HepG2 (cell line): ENCODE measurements around the gene MYO3A. TPM values are rescaled to one million over a fixed set of nuclear protein-coding genes. Genes with fewer than 3 reads are reported as not detected.

Experiments
- ATAC-seq: fragments of 200-7000 bp; cut with Tn5 transposase; 3 replicates; pipeline ENCODE4 v1.9.1; 2020; ENCODE audit warnings: mild to moderate bottlenecking, moderate library complexity
- BruUV-seq: library from RNA; stranded (reverse); fragments of 400-500 nt; replicated peaks from 2 replicates; lab custom pipeline; 2021; lab: Mats Ljungman, UMichigan
- CTCF ChIA-PET: fragments of 300-600 bp; formaldehyde crosslinking; extraction: SDS; loops from one replicate; lab custom pipeline; 2021; ENCODE audit warnings: low total read pairs, inconsistent platforms, low intra/inter-chr PET ratio; lab: Yijun Ruan, JAX
- POLR2A ChIA-PET: fragments of 350-600 bp; sonication (Branson Sonifier 250); formaldehyde crosslinking; loops from one replicate; lab custom pipeline; 2020; ENCODE audit warnings: antibody characterized with exemption, inconsistent platforms; lab: Yijun Ruan, JAX
- DNase-seq: peaks from one replicate; pipeline ENCODE4 v3.0.0-alpha.2; 2015; ENCODE audit warnings: low spot score
- FAIRE-seq: peaks from 3 replicates; lab custom pipeline; 2011; peaks lifted over from hg19 to GRCh38; lab: Jason Lieb, UNC
- H2AFZ ChIP-seq: one replicate; pipeline ENCODE4 v1.6.1; 2011; ENCODE audit warnings: low read length, inconsistent platforms
- H3K27ac ChIP-seq: fragments of 300-600 bp; 3 replicates; pipeline ENCODE4 v1.8.0; 2011; ENCODE audit warnings: mixed run types, mild to moderate bottlenecking, mixed read lengths, low read length, inconsistent platforms; ENCODE audit not compliant: insufficient read depth; ENCODE audit errors: extremely low read length
- H3K27me3 ChIP-seq, 2 experiments: fragments of 200-600 bp in 1 of 2; 2 replicates in 1 of 2; 3 replicates in 1 of 2; pipeline versions ENCODE4 v1.6.0 to v1.8.0; 2011; ENCODE audit warnings: low read length in 2 of 2, mild to moderate bottlenecking in 2 of 2, moderate library complexity in 2 of 2, inconsistent platforms in 1 of 2; ENCODE audit not compliant: insufficient read depth in 2 of 2, control insufficient read depth in 1 of 2
- H3K36me3 ChIP-seq, 2 experiments: fragments of 200-600 bp in 1 of 2; replicated peaks in 1 of 2; 2 replicates in 1 of 2; 3 replicates in 1 of 2; pipeline versions ENCODE4 v1.5.1 to v1.8.0; 2011; ENCODE audit warnings: low read length in 2 of 2, inconsistent platforms in 1 of 2; ENCODE audit not compliant: insufficient read depth in 2 of 2, control insufficient read depth in 1 of 2
- H3K4me1 ChIP-seq: 2 replicates; pipeline ENCODE4 v1.5.1; 2012; ENCODE audit warnings: low read length, inconsistent platforms; ENCODE audit not compliant: insufficient read depth
- H3K4me2 ChIP-seq: 2 replicates; pipeline ENCODE4 v1.6.0; 2011; ENCODE audit warnings: low read depth, low read length, inconsistent platforms
- H3K4me3 ChIP-seq, 3 experiments: fragments of 200-600 bp in 1 of 3; sonication (generic), shearing (Covaris generic) in 1 of 3; replicated peaks in 1 of 3; 2 replicates each; pipeline ENCODE4 v1.5.1; 2011 to 2016; ENCODE audit warnings: low read length in 3 of 3, inconsistent platforms in 2 of 3, low read depth in 2 of 3, mild to moderate bottlenecking in 2 of 3, control low read depth in 1 of 3, mixed read lengths in 1 of 3; ENCODE audit not compliant: insufficient read depth in 1 of 3
- H3K79me2 ChIP-seq: one replicate; pipeline ENCODE4 v1.6.1; 2011; ENCODE audit warnings: low read length, inconsistent platforms; ENCODE audit not compliant: insufficient read depth
- H3K9ac ChIP-seq: 2 replicates; pipeline ENCODE4 v1.6.0; 2011; ENCODE audit warnings: mild to moderate bottlenecking, low read depth, low read length, inconsistent platforms; ENCODE audit not compliant: insufficient read depth
- H3K9me3 ChIP-seq: 2 replicates; pipeline ENCODE4 v1.5.1; 2012; ENCODE audit warnings: mild to moderate bottlenecking, low read length
- H4K20me1 ChIP-seq: 2 replicates; pipeline ENCODE4 v1.6.0; 2011; ENCODE audit warnings: inconsistent platforms, mild to moderate bottlenecking, low read length, moderate library complexity; ENCODE audit not compliant: insufficient read depth
- PRDM10 ChIP-seq: sonication (generic); formaldehyde crosslinking; IDR thresholded peaks from 2 replicates; pipeline ENCODE4 v1.4.0; 2020; ENCODE audit warnings: low read depth, missing genetic modification reagents
- RNF2 ChIP-seq: fragments of 450-650 bp; conservative IDR thresholded peaks from 2 replicates; pipeline ENCODE4 v1.6.1; 2016; ENCODE audit warnings: low read depth
- TIGD3 ChIP-seq: sonication (generic); formaldehyde crosslinking; IDR thresholded peaks from 2 replicates; pipeline ENCODE4 v1.5.1; 2020; ENCODE audit warnings: mild to moderate bottlenecking, missing genetic modification reagents, borderline replicate concordance
- ZBTB49 ChIP-seq: sonication (generic); formaldehyde crosslinking; IDR thresholded peaks from 2 replicates; pipeline ENCODE4 v1.4.0; 2020; ENCODE audit warnings: missing genetic modification reagents, borderline replicate concordance
- ZFYVE20 ChIP-seq: sonication (generic); formaldehyde crosslinking; IDR thresholded peaks from 2 replicates; pipeline ENCODE4 v1.8.0; 2023; ENCODE audit warnings: low read depth, mild to moderate bottlenecking, moderate library complexity, missing genetic modification reagents, borderline replicate concordance
- ZKSCAN8 ChIP-seq: IDR thresholded peaks from 2 replicates; pipeline ENCODE4 v1.6.1; 2016; ENCODE audit warnings: borderline replicate concordance, missing genetic modification reagents, missing compliant biosample characterization
- ZNF232 ChIP-seq: sonication (generic); formaldehyde crosslinking; IDR thresholded peaks from 2 replicates; pipeline ENCODE4 v1.4.0; 2020; ENCODE audit warnings: missing genetic modification reagents, borderline replicate concordance
- WGBS: methylation state at CpG from one replicate; pipeline ENCODE4 v1.1.6; 2017; ENCODE audit warnings: low lambda C conversion rate; 5-methylcytosine and 5-hydroxymethylcytosine counted together
- in situ Hi-C: cut with HindIII; loops from 2 replicates; pipeline ENCODE4 v1.10.0; 2017; ENCODE audit warnings: low pct_unique_long_range_greater_than_20kb; ENCODE audit not compliant: extremely low pct_ligation_motif_present
- intact Hi-C: fragments of 100-400 bp; cut with micrococcal nuclease; formaldehyde crosslinking; loops from one replicate; pipeline ENCODE4 v1.10.0; 2022; ENCODE audit not compliant: unreplicated experiment
- polyA plus RNA-seq, 8 experiments: library from polyadenylated mRNA; depleted of rRNA in 3 of 8; stranded (reverse) in 7 of 8; unstranded in 1 of 8; fragments of >200 nt; fragmentation: Illumina TruSeq in 4 of 8; extraction: Trizol in 4 of 8; gene quantifications; 2 replicates each; pipeline versions ENCODE4 v1.2.1 to v1.2.3, GENCODE V29; 2011 to 2016; ENCODE audit warnings: low read depth in 4 of 8, missing spikeins in 1 of 8, mixed read lengths in 1 of 8; ENCODE audit not compliant: insufficient read depth in 1 of 8
- total RNA-seq, 5 experiments: library from RNA; depleted of rRNA; stranded (reverse); fragments of >200 nt; fragmentation: Illumina TruSeq; extraction: Trizol; gene quantifications; 2 replicates each; pipeline ENCODE4 v1.2.3, GENCODE V29; 2016; ENCODE audit warnings: low read depth in 1 of 5

MYO3A gene
- total and polyA plus RNA-seq, 2 of the 13 experiments (the other 11 are each of a cell fraction or from before 2014, with no cell fraction given) = not detected

- H3K9ac ChIP-seq = no peak overlapping the region
- no peak overlapping the region for H3K4me2 ChIP-seq
- H4K20me1 ChIP-seq = no peaks in the 10 kb centered on the region
- H3K27me3 ChIP-seq = no peaks in the 10 kb centered on the region
- POLR2A ChIA-PET = no interaction called here
- FAIRE-seq (no peak), ATAC-seq (no peak)
- H3K9me3 ChIP-seq = no peaks in the 10 kb centered on the region
- BruUV-seq = no TSS peak
- no peaks in the 10 kb centered on the region for H3K4me1 ChIP-seq
- TF ChIP-seq TIGD3 (no peak), RNF2 (no peak)
- TF ChIP-seq, all 625 proteins: peak for 0
- intact Hi-C loops (no loop called here), in situ Hi-C loops (no loop called here)
- CTCF ChIA-PET = no interaction called here
- Histone ChIP-seq H3K36me3 (no peaks in the 10 kb centered on the region), H3K79me2 (no peaks in the 10 kb centered on the region), H3K4me3 (no peak overlapping the region), H3K27ac (no peak overlapping the region), H2AFZ (no peak overlapping the region)
- no peak for DNase-seq
- 8% methylated on average over 3 of the region's 3 CpGs for WGBS
These were observed 40.9 kb downstream of the MYO3A start for GRCh38 chr10:25974897-25975459.

- ATAC-seq = no peak
- in situ Hi-C loops (no loop called here), intact Hi-C loops (no loop called here)
- Histone ChIP-seq H3K27me3 (no peaks in the 10 kb centered on the region), H3K9me3 (no peaks in the 10 kb centered on the region), H4K20me1 (no peaks in the 10 kb centered on the region), H3K4me3 (no peak overlapping the region), H3K4me2 (no peak overlapping the region), H3K27ac (no peak overlapping the region), H3K79me2 (no peaks in the 10 kb centered on the region), H2AFZ (no peak overlapping the region), H3K9ac (no peak overlapping the region), H3K4me1 (no peaks in the 10 kb centered on the region), H3K36me3 (no peaks in the 10 kb centered on the region)
- no peak for DNase-seq
- no peak for FAIRE-seq
- ChIA-PET CTCF (no interaction called here), POLR2A (no interaction called here)
- BruUV-seq = no TSS peak
- 0% methylated on average over 1 of the region's 1 CpG for whole genome bisulfite sequencing
- TF ChIP-seq PRDM10 (CRISPR knock-in tag) = no peak
- TF ChIP-seq ZBTB49 (CRISPR knock-in tag) = no peak
- no peak for TF ChIP-seq ZFYVE20 (CRISPR knock-in tag)
- TF ChIP-seq ZKSCAN8 (CRISPR knock-in tag) = no peak
- no peak for TF ChIP-seq ZNF232 (CRISPR knock-in tag)
These were observed 44.7 kb downstream of the MYO3A start for GRCh38 chr10:25978771-25979170.
